Ovary (tissue), 3 donors: Measurements from ENCODE around the gene SLC22A1.

Experiments
- CTCF ChIP-seq, 3 donors: fragments of 450-650 bp in 2 of 3; fragments of 200-600 bp in 1 of 3; IDR thresholded peaks; one replicate each; pipeline versions ENCODE4 v1.5.1 to v1.8.0; 2016 to 2022; ENCODE audit warnings: antibody characterized with exemption in 3 of 3, mild to moderate bottlenecking in 1 of 3
- EP300 ChIP-seq: sonication (generic); formaldehyde crosslinking; IDR thresholded peaks from one replicate; pipeline ENCODE4 v1.6.1; 2017; ENCODE audit warnings: antibody characterized with exemption
- POLR2A ChIP-seq: fragments of 450-650 bp; IDR thresholded peaks from one replicate; pipeline ENCODE4 v1.6.1; 2017; ENCODE audit warnings: antibody characterized with exemption, mild to moderate bottlenecking, moderate library complexity
- donor health status: DM: no; HTN: no; CAD: no.

DNA sequence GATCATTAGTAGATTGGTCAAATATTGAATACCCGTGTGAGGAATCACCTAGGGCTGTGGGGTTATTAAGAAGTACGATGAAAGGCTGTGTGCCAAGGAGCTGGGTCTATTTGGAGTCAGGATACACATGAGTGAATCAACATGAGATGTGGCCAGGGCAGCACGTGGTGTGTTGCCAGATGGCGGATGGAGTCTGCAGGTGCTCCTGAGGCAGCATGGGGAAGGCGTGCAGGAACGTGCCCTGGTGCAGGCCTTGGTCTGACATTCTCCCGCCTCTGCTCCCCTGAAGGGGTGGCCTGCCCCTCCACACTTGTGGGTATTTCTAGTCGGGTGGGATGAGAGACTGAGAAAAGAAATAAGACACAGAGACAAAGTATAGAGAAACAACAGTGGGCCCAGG, 39.0 kb upstream of the SLC22A1 start:
- TF ChIP-seq EP300: no peak
- no peak for TF ChIP-seq CTCF (IDR thresholded peaks at IDR 0.05)
- no peak for TF ChIP-seq POLR2A
